Activated effector memory CD4-positive, alpha-beta T cell treated with Interleukin-2 at 50 U/mL for 16 hours (primary cell): ENCODE measurements around the gene WDR90.

Experiments
- DNase-seq: peaks from one replicate; pipeline ENCODE4 v3.0.0-alpha.2; 2020

Gene WDR90

GRCh38 chr16:692356-693108 lies 43.4 kb downstream of the WDR90 start:
- no peak for DNase-seq

DNA sequence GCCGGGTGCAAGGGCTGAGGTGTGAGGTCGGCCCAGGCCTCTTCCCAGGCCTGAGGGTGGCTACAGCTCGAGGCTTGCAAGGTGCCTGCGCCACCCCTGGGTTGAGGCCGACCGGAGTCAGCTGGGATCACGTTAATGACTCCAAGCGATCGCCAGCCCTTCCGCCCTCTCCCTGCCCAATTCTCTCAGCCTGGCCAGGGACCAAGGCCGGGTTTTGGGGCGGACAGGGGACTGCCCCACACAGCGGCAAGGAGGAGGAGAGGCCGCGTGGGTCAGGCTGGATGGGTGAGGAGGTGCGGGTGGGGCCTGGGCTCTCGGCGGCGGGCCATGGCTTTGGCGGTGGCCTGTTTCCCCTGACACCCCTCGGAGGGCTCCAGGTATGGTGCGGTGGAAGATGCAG lies 44.2 kb downstream of the WDR90 start:
- DNase-seq, result no peak

DNA sequence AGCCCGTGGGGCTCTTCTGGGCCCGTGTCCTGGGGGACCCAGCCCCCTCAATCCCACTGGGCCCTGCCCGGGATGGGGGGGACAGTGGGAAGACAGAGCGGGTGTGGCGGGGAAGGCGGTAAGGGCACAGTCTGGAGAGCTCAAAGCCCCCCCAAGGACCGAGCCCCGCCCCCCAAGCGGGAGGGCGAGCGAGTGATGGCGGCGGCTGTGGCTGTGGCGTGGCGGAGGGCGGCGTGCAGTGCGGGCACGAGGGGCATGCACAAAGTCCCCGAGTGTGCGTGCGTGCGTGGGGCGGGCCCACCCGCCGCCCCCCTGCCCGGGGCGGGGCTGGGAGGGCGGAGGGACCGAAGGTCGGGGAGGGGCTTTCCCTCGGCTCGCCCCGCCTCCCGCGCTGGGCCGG lies 44.6 kb downstream of the WDR90 start:
- DNase-seq, result no peak

DNA sequence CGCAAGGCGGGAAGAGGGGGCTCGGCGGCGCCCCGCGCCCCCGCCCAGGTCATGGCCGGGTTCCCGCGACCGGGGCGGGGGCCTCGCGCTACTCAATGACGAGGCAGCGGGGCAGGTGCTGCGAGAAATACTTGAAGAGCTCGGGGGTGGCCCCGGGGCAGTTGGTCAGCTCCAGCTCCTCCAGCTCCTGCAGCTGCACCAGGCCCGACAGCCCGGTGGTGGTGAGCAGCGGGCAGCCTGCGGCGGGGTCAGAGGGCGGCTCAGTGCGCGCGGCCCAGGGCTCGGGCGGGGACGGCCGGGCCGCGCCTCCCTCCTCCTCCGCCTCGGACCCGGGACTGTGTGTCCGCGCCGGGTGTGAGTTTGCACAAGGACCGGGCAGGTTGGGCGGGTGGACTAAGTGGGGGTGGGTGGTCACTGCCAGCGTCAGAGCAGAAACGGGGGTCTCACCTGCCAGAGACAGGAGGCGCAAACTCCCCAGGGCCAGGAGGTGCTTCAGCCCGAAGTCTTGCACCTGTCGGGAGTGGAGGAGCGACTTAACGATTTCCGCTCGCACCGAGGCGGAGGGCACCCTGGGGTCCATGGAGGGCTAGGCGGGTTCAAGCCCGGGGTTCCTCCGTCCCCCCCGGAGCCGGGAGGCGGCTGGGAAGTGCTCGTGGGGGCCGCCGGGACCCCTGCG lies 45.2 kb downstream of the WDR90 start:
- DNase-seq, result no peak

GRCh38 chr16:694863-695354 lies 45.7 kb downstream of the WDR90 start:
- no peak for DNase-seq

DNA sequence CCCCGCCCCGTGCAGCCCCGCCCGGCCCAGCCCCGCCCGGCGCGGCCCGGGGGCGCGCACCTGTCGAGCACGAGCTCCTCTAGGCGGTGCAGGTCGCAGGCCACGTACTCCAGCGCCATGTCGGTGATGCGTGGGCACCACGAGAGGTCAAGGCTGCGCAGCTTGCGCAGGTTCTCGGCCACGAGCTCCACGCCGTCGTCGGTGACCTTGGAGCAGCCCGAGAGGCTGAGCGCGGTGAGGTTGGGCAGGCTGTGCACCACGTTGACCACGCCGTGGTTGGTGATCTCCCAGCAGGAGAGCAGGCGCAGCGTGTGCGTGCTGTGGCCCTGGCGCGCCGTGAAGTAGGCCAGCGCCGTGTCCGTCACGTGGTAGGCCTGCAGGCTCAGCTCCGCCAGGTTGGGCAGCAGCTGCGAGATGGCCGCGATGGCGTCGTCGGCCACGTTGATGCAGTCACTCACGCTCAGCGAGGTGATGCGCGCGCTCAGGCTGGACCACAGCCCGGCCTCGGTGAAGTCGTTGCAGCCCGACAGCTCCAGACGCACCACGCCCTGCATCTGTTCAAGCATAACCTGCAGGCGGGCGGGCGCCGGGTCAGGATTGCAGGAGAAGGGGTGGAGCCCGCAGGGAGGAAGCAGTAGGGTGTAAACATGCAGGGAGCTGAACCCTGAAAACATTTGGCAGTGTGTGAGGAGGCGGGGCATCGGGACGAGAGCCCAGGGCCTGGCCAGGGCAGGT lies 46.4 kb downstream of the WDR90 start:
- DNase-seq, result peak; percentile 73

- DNase-seq, result no peak
Observed at GRCh38 chr16:698911-699671, 49.9 kb downstream of the WDR90 start.

- peak; percentile 40 for DNase-seq
Observed at GRCh38 chr16:700684-701584, 51.8 kb downstream of the WDR90 start.

DNA sequence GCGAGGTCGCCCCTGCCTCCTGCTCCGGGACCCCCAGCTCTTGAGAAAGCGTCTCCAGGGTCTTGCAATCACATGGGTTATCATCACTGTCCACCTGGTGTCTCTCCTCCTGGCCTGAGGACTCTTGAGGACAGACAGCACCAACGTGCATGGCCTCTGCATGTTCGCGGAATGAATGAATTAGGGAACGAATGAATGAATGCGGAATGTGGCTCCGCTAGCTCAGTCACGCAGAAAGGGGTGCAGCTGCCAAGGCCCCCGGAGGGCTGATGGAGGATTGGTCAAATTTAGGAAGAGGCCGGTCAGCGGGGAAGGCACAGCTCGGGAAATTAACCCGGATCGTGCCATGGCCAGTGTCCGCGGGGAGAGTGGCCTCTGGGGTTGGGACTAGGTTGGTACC lies 53.2 kb downstream of the WDR90 start:
- DNase-seq, result no peak

DNA sequence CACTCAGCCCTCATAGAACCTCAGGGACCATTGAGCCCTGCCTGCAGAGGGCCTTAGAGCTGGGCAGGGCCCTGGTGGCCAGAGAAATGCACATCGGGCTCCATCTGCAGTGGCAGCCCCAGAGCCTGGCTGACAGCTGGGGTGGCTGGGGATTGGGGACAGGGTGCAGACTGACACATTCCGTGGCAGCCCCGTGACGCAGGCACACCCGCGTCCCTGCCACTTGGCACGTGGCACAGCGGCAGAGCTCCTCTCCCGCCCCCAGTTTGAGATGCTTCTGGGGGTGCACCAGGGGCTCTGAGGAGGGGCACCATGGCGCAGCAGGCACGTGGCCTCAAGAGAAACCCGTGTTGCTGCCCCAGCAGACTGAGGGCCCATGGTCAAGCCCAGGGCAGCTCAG lies 54.2 kb downstream of the WDR90 start:
- DNase-seq, result no peak

DNA sequence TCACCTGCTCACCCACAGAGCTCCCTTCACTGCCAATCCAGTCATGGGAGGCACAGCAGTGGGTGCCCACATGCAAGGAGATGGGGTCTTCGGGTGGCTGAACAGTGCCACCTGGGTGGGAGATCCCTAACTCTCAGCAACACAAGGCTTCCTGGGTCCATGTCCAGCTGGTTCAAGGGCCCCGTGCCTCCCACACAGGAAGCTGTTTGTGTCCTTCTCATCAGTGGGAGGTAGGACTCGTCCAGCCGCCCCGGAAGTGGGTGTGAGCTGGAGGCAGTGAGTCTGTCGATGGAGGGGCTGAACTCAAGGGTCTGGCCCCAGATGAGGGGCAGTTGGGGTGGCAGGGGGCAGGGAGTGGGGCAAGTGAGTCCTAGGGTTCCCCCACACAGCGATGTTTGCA lies 54.9 kb downstream of the WDR90 start:
- DNase-seq, result no peak

DNA sequence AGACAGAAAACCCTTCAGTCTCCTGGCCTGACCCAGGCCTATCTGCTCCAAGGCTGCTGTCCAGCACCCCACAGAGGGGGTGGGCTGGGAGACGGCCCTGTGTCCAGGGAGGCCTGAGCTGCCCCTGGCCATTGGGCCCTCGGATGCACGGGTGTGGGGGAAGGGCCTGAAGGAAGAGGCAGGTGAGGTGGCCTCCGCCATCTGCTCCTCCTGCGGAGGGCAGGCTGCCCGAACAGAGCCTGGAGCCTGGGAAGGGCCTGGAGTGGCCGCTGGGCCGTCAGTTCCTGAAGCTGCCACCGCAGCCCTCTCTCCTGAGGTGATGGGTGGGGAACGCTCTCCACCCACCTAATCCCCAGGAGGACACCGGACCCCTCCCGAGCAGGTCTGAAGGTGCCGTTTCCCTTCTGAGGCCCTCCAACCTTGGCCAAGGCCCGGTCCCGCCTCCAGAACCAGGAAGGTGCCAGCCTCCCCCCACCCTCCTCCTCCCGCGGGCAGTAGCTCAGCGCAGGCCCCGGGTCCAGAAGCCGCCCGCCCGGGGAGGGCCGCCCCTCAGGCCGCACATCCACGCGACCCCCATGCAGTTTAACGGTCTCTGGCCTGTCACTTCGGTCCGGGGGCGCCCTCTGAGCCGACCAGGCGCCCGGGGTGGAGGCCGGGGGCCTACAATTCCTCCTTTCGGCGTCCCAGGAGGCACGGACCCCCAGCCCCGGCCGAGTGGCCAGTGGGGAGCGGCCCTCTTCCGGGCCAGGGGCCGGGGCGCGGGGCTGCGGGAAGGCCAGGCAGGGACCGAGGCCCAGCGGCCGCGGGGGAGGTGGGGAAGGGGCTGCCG lies 55.6 kb downstream of the WDR90 start:
- no peak for DNase-seq

- DNase-seq, result no peak
Observed at GRCh38 chr16:705431-706188, 56.4 kb downstream of the WDR90 start, which contains the start of gene FBXL16. Gene FBXL16, minus strand, starts transcription at chr16:705801. Its CDS starts 8,396 bp downstream, at chr16:697405.

- DNase-seq, result no peak
Observed at GRCh38 chr16:706189-707061, 57.3 kb downstream of the WDR90 start.

DNA sequence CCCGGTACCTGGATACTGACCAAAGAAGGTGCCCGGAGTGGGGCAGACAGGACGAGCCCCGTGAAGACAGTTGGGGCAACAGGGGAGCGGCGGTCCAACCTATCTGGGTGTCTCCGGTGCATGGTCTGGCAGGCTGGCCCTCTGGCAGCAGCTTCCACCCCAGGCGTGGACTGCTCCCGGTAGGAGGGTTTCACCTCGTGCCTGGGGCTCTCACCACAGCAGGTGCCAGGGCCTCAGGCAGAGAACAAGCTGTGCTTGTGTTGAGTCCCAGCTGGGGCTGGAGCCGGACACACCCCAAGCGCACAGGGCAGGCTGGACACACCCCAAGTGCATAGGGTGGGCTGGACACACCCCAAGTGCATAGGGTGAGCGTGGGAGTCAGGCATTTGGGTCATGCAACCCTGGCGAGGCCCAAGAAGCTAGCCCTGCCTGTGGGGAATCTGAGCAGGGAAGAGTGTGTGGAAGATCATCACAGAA lies 57.9 kb downstream of the WDR90 start:
- DNase-seq, result no peak

- DNase-seq, result no peak
Observed at GRCh38 chr16:708019-708418, 58.9 kb downstream of the WDR90 start.

DNA sequence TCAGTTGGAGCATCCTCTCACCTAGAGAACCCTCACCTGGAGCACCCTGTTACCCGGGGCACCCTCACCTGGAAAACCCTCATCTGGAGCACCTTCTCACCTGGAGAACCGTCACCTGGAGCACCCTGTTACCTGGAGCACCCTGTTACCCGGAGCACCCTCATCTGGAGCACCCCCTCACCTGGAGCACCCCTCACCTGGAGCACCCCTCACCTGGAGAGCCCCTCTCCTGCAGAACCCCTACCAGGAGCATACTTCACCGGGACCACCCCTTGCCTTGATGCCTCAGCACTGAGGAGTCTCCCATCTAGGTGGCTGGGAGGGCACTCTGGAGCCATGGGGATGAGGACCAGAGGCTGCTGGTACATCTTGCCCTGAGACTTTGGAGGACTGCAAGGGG lies 59.8 kb downstream of the WDR90 start:
- no peak for DNase-seq

GRCh38 chr16:709566-710499 lies 60.7 kb downstream of the WDR90 start:
- no peak for DNase-seq
